Upper lobe of left lung (tissue), 6 donors: Measurements from ENCODE around the gene CRTC1. TPM values are rescaled to one million over a fixed set of nuclear protein-coding genes. Genes with fewer than 3 reads are reported as not detected.
A peak's percentile ranks its signal among the peaks of the same experiment; 100 is the strongest.

Source experiments
- ATAC-seq, 2 donors: fragments of 200-7000 bp; cut with Tn5 transposase; one replicate each; pipeline ENCODE4 v1.9.1; 2022; ENCODE audit warnings: mild to moderate bottlenecking in 2 of 2, moderate library complexity in 2 of 2; ENCODE audit not compliant: low FRiP score in 2 of 2
- DNase-seq, 2 donors: peaks; one replicate each; pipeline ENCODE4 v3.0.0-alpha.2; 2019 to 2020
- H3K27ac ChIP-seq, 4 donors: fragments of 200-600 bp; sonication (generic); one replicate each; pipeline ENCODE4 v1.5.1; 2016 to 2019
- H3K27me3 ChIP-seq, 4 donors: fragments of 200-600 bp; sonication (generic); one replicate each; pipeline ENCODE4 v1.5.1; 2017 to 2019
- H3K36me3 ChIP-seq, 4 donors: fragments of 200-600 bp; sonication (generic); one replicate each; pipeline ENCODE4 v1.5.1; 2016 to 2019
- H3K4me1 ChIP-seq, 4 donors: fragments of 200-600 bp; sonication (generic); one replicate each; pipeline ENCODE4 v1.5.1; 2018 to 2019
- H3K4me3 ChIP-seq, 4 donors: fragments of 200-600 bp; sonication (generic); one replicate each; pipeline ENCODE4 v1.5.1; 2017 to 2019; ENCODE audit warnings: mild to moderate bottlenecking in 2 of 4, moderate library complexity in 1 of 4
- H3K9me3 ChIP-seq, 4 donors: fragments of 200-600 bp; sonication (generic); one replicate each; pipeline ENCODE4 v1.5.1; 2018 to 2019
- EP300 ChIP-seq, 4 donors: sonication (generic); formaldehyde crosslinking; IDR thresholded peaks; one replicate each; pipeline ENCODE4 v1.5.1; 2017; ENCODE audit warnings: antibody characterized with exemption in 4 of 4, control low read depth in 2 of 4
- POLR2A ChIP-seq, 4 donors: fragments of 450-650 bp; IDR thresholded peaks; one replicate each; pipeline ENCODE4 v1.5.1; 2016 to 2017; ENCODE audit warnings: antibody characterized with exemption in 4 of 4, mild to moderate bottlenecking in 2 of 4
- POLR2AphosphoS5 ChIP-seq, 2 donors: sonication (generic); formaldehyde crosslinking; IDR thresholded peaks; one replicate each; pipeline ENCODE4 v1.5.1; 2017; ENCODE audit warnings: antibody characterized with exemption in 2 of 2
- WGBS, 2 donors: methylation state at CpG; one replicate each; pipeline ENCODE4 v1.1.5; 2017 to 2018; 5-methylcytosine and 5-hydroxymethylcytosine counted together
- total RNA-seq, 6 donors: library from RNA; depleted of rRNA in 4 of 6; stranded (reverse); fragments of >200 nt in 4 of 6; gene quantifications; one replicate each; pipeline versions ENCODE4 v1.1.0 to v1.2.1, GENCODE V29; 2016 to 2021
- TF ChIP-seq, protein P1 (sequence below), 6 experiments: fragments of 450-650 bp in 4 of 6; fragments of 200-600 bp in 2 of 6; sonication (generic) in 2 of 6; IDR thresholded peaks; one replicate each; pipeline ENCODE4 v1.5.1; 2016 to 2019; ENCODE audit warnings: antibody characterized with exemption in 6 of 6
- donor health status: DM: no; HTN: no; CAD: no; lungs with moderate emphysema.
- donor health status: DM: no; HTN: yes; CAD: no; lungs with severe emphysema.

CRTC1 gene
- total RNA-seq, 6 donors from 2014 or later, result 5.9 to 27.2 (median 15.6) TPM

DNA sequence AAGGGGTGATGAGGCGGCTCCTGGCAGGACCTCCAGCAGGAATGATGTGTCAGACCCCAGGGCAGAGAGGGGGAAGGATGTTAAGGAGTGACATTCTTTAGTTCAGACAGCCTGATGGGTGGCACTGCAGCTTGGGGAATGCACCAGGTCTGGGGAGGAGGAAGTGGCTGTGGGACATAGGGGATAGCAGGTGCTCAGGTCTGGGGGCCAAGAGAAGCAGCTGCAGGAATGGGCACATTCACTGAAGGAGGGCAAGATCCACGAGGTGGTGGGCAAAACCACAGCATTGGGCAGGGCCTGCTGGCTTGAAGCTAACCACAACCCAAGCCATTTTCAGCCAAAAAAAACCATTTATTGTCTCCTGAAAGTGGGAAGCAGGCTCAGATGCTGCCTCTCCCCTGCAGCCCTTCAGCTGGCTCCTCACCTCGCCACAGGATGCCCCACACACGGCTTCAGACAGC lies 81.1 kb downstream of the CRTC1 start:
- ATAC-seq, result no peak
- Histone ChIP-seq H3K4me1 (peaks cover 19 to 50% (median 35%) of the 10 kb centered on the region in 4 donors), H3K27ac (peak overlapping the region in 1 of 4 donors; percentile 72), H3K36me3 (no peaks in the 10 kb centered on the region), H3K9me3 (no peaks in the 10 kb centered on the region), H3K4me3 (no peak overlapping the region), H3K27me3 (no peaks in the 10 kb centered on the region)
- DNase-seq, result no peak
- WGBS, 2 donors, result 72 to 81% methylated on average over 2 to 4 of the region's 4 CpGs
- TF ChIP-seq POLR2A (IDR thresholded peaks at IDR 0.05) (no peak), POLR2AphosphoS5 (IDR thresholded peaks at IDR 0.05) (no peak), EP300 (IDR thresholded peaks at IDR 0.05) (no peak)
- TF ChIP-seq, protein P1, sequence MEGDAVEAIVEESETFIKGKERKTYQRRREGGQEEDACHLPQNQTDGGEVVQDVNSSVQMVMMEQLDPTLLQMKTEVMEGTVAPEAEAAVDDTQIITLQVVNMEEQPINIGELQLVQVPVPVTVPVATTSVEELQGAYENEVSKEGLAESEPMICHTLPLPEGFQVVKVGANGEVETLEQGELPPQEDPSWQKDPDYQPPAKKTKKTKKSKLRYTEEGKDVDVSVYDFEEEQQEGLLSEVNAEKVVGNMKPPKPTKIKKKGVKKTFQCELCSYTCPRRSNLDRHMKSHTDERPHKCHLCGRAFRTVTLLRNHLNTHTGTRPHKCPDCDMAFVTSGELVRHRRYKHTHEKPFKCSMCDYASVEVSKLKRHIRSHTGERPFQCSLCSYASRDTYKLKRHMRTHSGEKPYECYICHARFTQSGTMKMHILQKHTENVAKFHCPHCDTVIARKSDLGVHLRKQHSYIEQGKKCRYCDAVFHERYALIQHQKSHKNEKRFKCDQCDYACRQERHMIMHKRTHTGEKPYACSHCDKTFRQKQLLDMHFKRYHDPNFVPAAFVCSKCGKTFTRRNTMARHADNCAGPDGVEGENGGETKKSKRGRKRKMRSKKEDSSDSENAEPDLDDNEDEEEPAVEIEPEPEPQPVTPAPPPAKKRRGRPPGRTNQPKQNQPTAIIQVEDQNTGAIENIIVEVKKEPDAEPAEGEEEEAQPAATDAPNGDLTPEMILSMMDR (IDR thresholded peaks at IDR 0.05), result no peak

DNA sequence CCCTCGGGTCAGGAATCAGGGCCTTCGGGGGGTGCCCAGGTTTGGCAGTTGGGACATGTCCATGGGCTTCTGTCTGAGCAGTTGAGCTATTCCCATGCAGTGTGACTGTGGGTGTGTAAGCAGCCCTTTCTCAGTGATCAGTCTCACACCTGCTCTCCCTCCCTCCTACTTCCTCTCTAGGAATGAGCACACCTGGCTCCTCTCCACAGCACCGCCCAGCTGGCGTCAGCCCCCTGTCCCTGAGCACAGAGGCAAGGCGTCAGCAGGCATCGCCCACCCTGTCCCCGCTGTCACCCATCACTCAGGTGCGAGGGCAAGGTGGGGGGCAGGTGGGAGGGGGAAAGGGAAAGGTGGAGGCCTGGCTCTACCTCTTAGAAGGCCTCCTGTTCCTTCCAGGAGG lies 81.7 kb downstream of the CRTC1 start:
- H3K27ac ChIP-seq, result no peak overlapping the region
- 79 to 80% methylated on average over 1 to 8 of the region's 8 CpGs for WGBS, 2 donors
- H3K9me3 ChIP-seq, result no peaks in the 10 kb centered on the region
- H3K4me3 ChIP-seq, result no peak overlapping the region
- DNase-seq (peak in 1 of 2 donors; percentile 59), ATAC-seq (no peak)
- TF ChIP-seq POLR2A (IDR thresholded peaks at IDR 0.05) (no peak), POLR2AphosphoS5 (IDR thresholded peaks at IDR 0.05) (no peak), EP300 (IDR thresholded peaks at IDR 0.05) (no peak)
- TF ChIP-seq, protein P1 (IDR thresholded peaks at IDR 0.05), result no peak
- H3K4me1 ChIP-seq, result peaks cover 19 to 56% (median 37%) of the 10 kb centered on the region in 4 donors
- no peaks in the 10 kb centered on the region for H3K27me3 ChIP-seq
- no peaks in the 10 kb centered on the region for H3K36me3 ChIP-seq

GRCh38 chr19:18768046-18768771 lies 84.7 kb downstream of the CRTC1 start:
- Histone ChIP-seq H3K4me3 (no peak overlapping the region), H3K9me3 (no peaks in the 10 kb centered on the region), H3K4me1 (peaks cover 4 to 38% (median 20%) of the 10 kb centered on the region in 4 donors), H3K36me3 (no peaks in the 10 kb centered on the region), H3K27me3 (no peaks in the 10 kb centered on the region), H3K27ac (peak overlapping the region in 1 of 4 donors; percentile 73)
- ATAC-seq (no peak), DNase-seq (peak in 1 of 2 donors; percentile 74)
- 86 to 87% methylated on average over 16 to 23 of the region's 30 CpGs for WGBS, 2 donors
- no peak for TF ChIP-seq POLR2AphosphoS5 (IDR thresholded peaks at IDR 0.05)
- no peak for TF ChIP-seq EP300 (IDR thresholded peaks at IDR 0.05)
- TF ChIP-seq, protein P1 (IDR thresholded peaks at IDR 0.05), result no peak
- no peak for TF ChIP-seq POLR2A (IDR thresholded peaks at IDR 0.05)

GRCh38 chr19:18768997-18769891 lies 85.8 kb downstream of the CRTC1 start:
- Histone ChIP-seq H3K36me3 (no peaks in the 10 kb centered on the region), H3K27ac (peak overlapping the region in 3 of 4 donors; percentile 45 to 73 (median 57)), H3K27me3 (no peaks in the 10 kb centered on the region), H3K9me3 (no peaks in the 10 kb centered on the region), H3K4me3 (no peak overlapping the region), H3K4me1 (peaks cover 0 to 29% (median 10%) of the 10 kb centered on the region in 4 donors)
- DNase-seq (peak; percentile 87 to 93), ATAC-seq (peak; percentile 26 to 74)
- TF ChIP-seq, protein P1 (IDR thresholded peaks at IDR 0.05), result no peak
- TF ChIP-seq POLR2AphosphoS5 (IDR thresholded peaks at IDR 0.05), result peak in 1 of 2 donors; percentile 54
- TF ChIP-seq EP300 (IDR thresholded peaks at IDR 0.05), result peak in 2 of 4 donors; percentile 62 to 69
- TF ChIP-seq POLR2A (IDR thresholded peaks at IDR 0.05), result peak in 1 of 4 donors; percentile 15
- 81 to 86% methylated on average over 12 to 24 of the region's 24 CpGs for WGBS, 2 donors
